Activated T-cell treated with anti-CD3 and anti-CD28 coated beads, Interleukin-2, amount 50 U/mL, for 48 hours (primary cell): ENCODE data around the gene OR51D1.

Source experiments
- DNase-seq, 2 experiments: peaks; one replicate each; pipeline ENCODE4 v3.0.0-alpha.2; 2020

OR51D1 gene

DNA sequence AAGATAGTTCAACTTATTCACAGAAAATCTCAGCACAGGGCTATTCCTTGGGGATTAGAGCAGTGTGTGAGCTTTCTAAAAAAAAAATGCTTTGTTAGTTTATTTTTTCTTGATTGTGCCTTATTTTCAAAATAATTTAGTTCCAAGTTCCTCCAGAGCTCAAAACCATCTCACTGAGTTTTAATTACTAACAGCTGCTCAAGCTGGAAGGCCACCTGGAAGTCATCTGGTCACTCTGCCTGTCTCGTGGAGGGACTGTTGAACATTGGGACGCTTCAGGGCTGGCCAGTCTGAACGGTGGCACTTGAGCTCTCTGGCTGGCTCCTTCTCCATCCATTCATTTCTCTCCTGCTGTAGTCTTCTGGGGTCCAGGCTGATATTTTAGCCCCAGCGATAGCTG lies 10.5 kb downstream of the OR51D1 start:
- DNase-seq: no peak

DNA sequence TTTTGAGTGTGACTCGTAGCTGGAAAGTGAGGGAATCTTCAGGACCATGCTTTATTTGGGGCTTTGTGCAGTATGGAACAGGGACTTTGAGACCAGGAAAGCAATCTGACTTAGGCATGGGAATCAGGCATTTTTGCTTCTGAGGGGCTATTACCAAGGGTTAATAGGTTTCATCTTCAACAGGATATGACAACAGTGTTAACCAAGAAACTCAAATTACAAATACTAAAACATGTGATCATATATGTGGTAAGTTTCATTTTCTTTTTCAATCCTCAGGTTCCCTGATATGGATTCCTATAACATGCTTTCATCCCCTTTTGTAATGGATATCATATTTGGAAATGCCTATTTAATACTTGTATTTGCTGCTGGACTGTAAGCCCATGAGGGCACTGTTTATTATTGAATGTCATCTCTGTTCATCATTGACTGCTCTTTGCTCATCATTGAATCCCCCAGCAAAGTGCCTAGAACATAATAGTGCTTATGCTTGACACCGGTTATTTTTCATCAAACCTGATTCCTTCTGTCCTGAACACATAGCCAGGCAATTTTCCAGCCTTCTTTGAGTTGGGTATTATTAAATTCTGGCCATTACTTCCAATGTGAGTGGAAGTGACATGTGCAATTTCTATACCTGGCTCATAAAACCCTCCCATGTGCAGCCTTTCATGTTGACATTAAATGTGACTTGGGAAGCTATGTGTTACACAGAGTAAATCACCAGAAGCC lies 17.5 kb downstream of the OR51D1 start:
- DNase-seq: no peak

DNA sequence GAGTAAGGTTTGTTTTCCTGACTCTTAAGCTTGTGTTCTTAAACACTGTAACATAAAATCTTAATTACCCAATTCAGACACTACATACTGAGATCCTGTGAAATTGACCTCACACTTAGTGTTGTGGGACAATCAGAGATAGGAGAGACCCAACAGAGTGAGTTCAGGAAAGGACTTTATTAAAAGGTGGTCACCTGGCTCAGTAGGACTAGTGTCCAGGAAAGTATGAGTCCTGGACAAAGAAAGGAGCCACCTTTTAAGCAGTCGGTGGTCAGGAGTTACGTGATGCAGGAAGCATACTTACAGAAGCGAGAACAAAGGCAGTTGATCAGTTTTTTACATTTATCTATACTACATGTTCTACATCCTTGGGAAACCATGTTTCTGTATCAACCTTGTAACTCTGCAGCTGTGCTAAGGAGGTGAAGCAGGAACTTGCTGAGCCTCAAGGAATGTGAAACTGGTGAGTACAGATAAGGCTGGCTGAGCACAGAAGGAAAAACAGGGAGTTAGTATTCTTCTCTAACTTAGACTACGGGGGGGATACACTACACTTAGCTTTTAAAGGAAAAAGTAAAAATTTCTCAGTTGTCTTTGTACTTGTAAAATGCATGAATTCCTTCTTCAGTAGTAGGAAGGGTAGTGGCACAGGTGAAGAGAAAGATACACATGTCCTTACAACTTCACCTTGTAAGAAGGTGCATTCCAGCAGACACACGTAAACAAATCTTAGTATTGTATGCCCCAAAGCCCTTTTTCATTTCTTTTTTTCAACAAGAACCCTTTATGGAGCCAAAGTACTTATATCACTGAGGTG lies 21.6 kb downstream of the OR51D1 start:
- DNase-seq: no peak

DNA sequence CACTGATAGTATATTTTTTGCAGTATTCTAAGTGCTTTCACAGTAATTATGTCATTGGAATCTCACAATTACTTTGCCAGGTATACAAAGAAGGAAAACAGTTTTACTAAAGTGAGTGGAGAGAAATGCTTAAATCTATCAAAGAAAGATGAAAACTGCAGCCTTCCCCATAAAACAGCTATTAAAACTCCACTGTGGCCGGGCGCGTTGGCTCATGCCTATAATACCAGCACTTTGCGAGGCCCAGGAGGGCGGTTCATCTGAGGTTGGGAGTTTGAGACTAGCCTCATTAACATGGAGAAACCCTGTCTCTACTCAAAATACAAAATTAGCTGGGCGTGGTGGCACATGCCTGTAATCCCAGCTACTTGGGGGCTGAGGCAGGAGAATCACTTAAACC lies 25.6 kb downstream of the OR51D1 start:
- no peak for DNase-seq

DNA sequence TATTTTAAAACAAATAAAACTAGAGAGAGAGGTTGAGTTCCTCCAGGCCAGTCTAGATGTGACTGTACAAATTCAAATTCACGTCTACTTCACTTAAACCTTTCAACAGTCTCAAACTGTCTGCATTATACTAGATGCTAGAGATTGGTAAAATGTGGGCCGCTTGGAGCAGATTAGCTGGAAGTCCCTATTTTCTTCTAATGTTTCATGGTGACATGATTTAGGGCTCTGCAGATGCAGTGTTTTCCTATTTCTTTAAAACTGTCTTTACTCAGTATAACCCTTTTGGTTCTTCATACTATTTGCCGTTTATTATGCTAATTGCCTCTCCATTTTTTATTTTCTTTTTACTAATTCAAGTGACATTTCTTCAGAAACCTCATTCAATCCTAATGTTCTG lies 26.9 kb downstream of the OR51D1 start:
- DNase-seq: no peak

DNA sequence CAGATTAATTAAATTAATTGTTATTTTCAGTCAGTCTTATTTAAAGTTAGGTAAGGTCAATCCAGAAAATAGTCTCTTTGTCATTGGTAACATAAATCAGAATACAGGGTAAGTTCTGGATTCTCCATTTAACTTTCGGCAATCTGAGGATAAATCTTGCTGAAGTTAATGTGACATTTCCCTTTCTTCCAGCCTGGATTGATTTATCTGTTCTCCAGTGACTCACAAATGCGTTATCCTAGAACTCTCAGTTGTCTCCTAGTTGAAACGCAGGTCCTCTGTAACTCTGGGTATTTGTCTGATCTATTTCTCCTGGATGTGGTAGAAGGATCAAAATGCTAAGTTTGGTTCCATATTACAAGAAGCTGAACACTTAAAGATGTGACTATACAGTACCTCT lies 27.5 kb downstream of the OR51D1 start:
- DNase-seq: no peak

DNA sequence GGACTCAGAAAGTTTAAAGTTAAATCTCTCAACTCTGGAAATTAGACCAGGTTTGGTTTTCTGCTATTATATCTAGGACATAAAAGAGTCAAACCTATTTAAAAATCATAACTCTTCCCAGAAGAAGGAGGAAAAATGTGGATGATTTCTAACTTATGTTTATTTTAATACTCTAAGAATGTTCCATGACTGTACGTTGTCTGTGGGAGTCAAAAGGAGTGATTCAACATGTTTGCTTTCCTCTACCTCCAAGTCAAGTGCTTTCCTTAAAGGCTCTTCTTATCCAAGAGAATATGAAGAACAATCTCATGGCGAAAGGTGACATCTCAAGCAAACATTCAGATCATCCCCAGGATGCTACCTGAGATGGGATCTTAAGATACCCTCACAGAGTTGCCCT lies 28.1 kb downstream of the OR51D1 start:
- no peak for DNase-seq

DNA sequence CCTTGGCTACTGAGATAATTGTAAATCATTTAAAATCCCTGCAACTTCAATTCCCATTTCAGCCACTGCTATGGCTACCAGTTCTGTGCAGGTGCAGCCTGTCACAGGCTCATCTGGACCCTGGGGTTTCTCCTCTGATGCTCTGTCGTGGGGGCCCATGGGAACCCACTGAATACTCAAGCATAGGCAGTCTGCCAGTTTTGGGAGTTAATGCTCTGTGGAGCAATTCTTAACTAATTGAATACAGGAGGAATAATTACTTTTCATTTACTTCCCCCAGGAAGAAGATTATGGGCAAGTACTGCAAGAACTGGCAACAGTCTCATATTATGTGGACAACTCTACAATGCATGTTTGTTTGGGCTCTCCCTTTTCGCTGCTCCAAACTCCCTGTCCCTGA lies 34.5 kb downstream of the OR51D1 start:
- DNase-seq: no peak

DNA sequence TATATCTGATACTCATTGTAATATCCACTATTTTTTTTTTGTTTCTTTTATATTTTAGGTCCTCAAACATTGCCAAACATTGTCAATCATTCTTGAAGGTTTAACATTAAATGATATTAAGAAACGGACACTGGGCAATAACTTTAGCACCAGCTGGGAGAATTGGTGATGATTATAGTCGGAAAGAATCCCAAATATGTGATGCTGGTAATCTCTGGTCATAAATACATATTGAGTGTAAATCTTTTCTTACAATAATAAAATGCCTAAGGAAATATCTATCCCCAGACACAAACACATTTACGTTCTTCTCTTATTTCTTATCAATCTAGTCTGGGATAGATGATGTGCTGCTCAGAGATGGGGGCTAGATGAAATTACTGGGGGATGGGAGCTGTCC lies 35.2 kb downstream of the OR51D1 start:
- DNase-seq: no peak

DNA sequence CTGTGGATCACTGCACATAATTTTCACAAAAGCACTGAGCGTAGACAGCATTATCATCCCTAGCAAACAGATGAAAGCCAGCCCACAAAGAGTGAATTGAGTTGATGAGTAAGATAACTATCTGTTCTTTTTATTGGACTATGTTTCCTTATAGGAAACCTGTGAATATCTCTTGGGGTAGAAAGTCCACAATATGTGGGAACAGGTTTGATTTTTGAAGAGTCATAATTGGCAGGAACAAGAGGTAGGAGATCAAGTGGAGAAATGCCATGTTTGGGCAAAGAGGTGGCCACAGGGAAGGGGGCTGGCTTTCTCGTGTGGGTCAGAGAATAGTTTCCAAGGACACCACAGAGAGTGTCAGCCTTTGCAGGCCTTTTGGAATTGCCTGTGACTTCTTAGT lies 36.5 kb downstream of the OR51D1 start:
- DNase-seq: no peak

DNA sequence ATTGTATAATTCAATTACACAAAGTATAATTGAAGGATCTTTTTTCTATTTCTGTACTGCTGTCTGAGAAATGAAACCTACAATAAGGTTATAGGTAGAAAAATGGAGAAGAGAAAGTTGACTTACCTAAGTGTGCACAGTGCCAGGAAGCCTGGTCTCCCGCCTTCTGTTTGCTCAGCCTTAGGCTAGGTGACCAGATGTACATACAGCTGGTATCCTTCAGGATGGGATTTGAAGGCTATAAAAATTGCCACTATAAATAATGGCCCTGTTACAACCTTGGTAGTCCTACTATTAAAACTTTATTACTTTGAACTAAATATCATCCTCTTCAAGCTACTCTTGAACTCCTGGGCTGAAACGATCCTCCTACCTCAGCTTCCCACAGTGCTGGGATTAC lies 40.7 kb downstream of the OR51D1 start:
- DNase-seq: no peak

DNA sequence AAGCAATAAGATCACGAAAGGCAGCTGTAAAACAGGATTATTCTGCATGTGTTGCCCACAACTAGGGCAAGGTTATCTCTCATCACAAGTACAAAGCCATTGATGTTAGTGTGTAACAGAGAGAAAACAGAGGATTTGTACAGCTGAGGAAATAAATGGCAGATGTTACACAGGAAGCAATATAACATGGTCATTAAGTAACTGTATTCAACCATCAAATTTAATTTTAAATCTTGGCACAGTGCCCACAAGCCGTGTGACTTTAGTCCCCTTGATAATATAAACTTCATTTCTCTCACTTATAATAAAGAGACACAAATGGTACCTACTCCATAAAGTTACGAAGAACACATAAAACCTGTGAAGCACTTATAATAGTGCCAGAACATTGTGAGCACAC lies 43.1 kb downstream of the OR51D1 start:
- no peak for DNase-seq

DNA sequence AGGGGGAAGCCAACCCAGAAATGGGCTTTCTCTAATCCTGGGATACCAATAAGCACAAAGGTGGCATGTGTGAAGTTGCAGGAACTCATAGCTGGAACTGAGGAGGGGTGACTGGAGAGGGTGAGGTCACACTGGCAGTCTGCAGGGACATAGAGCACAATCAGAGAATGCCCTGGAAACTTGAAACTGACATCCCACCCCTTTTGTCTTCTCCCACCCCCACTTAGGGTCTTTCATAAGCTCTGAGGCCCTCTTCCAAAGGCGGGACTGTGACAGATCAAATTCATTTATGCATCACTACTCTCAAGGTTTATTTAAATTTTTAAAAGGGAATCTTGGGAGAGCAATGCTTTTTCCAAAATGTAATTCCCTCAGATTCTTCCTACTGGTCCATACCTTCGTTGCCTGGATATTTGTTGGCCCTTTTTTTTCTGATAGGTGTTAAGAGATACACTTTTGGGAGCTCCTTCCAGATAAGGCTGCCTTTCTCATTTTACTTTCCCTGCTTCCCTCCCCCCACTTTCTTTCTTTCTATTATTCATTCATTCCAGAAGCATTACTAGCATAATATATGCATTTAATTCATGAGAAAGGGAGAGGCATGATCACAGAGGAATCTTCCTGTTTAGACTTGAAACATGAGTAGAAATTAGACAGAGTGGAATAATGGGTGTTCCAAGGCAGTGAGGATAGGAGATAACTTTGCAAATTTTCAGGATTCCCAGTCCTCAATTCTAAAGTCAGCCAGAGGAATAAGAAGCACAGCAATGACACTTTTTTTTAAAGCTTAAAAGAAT lies 45.5 kb downstream of the OR51D1 start:
- DNase-seq: no peak

DNA sequence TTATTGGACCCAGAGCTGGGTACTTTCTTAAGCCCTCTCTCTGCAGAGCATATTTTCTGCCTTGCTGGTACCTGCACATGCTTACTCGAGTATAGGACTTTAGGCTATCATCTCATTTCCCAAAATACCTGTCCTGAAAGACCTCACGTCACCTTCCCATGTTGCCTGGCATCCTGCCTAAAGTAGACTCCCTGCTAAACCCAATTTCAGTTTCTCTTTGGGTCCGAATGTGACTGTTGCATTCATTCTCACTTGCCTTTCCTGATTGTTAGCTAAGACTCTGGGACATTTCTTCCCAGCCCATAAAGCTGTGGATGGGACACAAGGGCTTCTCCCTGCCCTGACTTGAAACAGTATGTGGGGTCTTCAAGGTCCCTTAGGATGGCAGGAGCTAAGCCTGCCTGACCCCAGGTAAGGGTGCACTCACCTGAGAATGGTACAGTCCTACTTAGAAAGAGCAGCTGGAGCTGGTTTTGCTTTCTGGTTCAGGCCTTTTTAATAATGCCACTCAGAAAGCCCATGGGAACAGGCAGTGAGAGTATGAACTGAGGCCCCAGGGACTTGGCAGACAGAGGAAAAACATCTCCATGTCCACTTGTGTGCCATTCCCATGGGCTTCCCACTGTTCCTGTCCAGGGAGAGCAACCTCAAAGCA lies 47.5 kb downstream of the OR51D1 start:
- DNase-seq: no peak
